H1 (cell line): ENCODE results near the gene PRDM4. TPM values are rescaled to one million over a fixed set of nuclear protein-coding genes. Genes with fewer than 3 reads are reported as not detected.

Source experiments
- CTCF ChIA-PET: fragments of 300-600 bp; sonication (Branson Sonifier 250); formaldehyde crosslinking; loops from one replicate; lab custom pipeline; 2021; ENCODE audit not compliant: partially characterized antibody; lab: Charles Lee
- POLR2A ChIA-PET: fragments of 300-600 bp; sonication (Branson Sonifier 250); formaldehyde crosslinking; loops from one replicate; lab custom pipeline; 2021; ENCODE audit warnings: inconsistent platforms; ENCODE audit not compliant: partially characterized antibody; lab: Charles Lee
- DNase-seq, 2 experiments: peaks; one replicate each; pipeline versions ENCODE4 v3.0.0 to v3.0.0-alpha.2; 2010 to 2022; ENCODE audit warnings: low spot score in 2 of 2, low read depth in 1 of 2, mixed read lengths in 1 of 2
- FAIRE-seq: peaks from 2 replicates; lab custom pipeline; 2011; peaks lifted over from hg19 to GRCh38; lab: Jason Lieb, UNC
- H2AFZ ChIP-seq: 2 replicates; pipeline ENCODE4 v1.8.1; 2012; ENCODE audit warnings: low read length, inconsistent platforms
- H2AK5ac ChIP-seq: 2 replicates; pipeline ENCODE4 v1.6.1; 2013; ENCODE audit warnings: low read depth, low read length
- H2BK120ac ChIP-seq: replicated peaks from 2 replicates; pipeline ENCODE3; 2013; ENCODE audit warnings: low read depth, low read length, inconsistent platforms
- H2BK12ac ChIP-seq: 2 replicates; pipeline ENCODE4 v1.6.1; 2013; ENCODE audit warnings: low read depth, low read length
- H2BK15ac ChIP-seq: 2 replicates; pipeline ENCODE4 v1.6.1; 2013; ENCODE audit warnings: low read length
- H2BK20ac ChIP-seq: 2 replicates; pipeline ENCODE4 v1.6.1; 2013; ENCODE audit warnings: low read length
- H2BK5ac ChIP-seq: 2 replicates; pipeline ENCODE4 v1.6.1; 2013; ENCODE audit warnings: low read depth, low read length
- H3K14ac ChIP-seq: 2 replicates; pipeline ENCODE4 v1.6.1; 2013; ENCODE audit warnings: inconsistent platforms; ENCODE audit not compliant: insufficient read length
- H3K18ac ChIP-seq: 2 replicates; pipeline ENCODE4 v1.6.1; 2013; ENCODE audit warnings: low read length; ENCODE audit errors: extremely low read depth
- H3K23ac ChIP-seq: 2 replicates; pipeline ENCODE4 v1.6.1; 2013; ENCODE audit warnings: inconsistent platforms; ENCODE audit not compliant: insufficient read length
- H3K23me2 ChIP-seq: 2 replicates; pipeline ENCODE4 v1.6.1; 2013; ENCODE audit warnings: low read depth, low read length
- H3K27ac ChIP-seq: 2 replicates; pipeline ENCODE4 v1.6.1; 2011; ENCODE audit warnings: low read depth, low read length, inconsistent platforms
- H3K27me3 ChIP-seq, 4 experiments: replicated peaks in 1 of 4; 1 replicate in 1 of 4; 2 replicates in 3 of 4; pipeline versions ENCODE4 v1.6.1 to v1.8.1; 2011 to 2013; ENCODE audit warnings: low read length in 3 of 4, mild to moderate bottlenecking in 3 of 4, inconsistent platforms in 2 of 4, mixed read lengths in 2 of 4, moderate library complexity in 1 of 4; ENCODE audit not compliant: control insufficient read depth in 3 of 4, insufficient read depth in 3 of 4; ENCODE audit errors: extremely low read depth in 1 of 4
- H3K36me3 ChIP-seq, 4 experiments: 2 replicates each; pipeline versions ENCODE4 v1.6.1 to v1.8.1; 2011 to 2013; ENCODE audit warnings: mild to moderate bottlenecking in 4 of 4, low read length in 3 of 4, moderate library complexity in 2 of 4, control low read depth in 1 of 4, inconsistent platforms in 1 of 4; ENCODE audit not compliant: insufficient read depth in 4 of 4, control insufficient read depth in 2 of 4
- H3K4ac ChIP-seq: replicated peaks from 2 replicates; pipeline ENCODE3; 2013; ENCODE audit warnings: low read length, low read depth, mixed read lengths, inconsistent platforms; ENCODE audit not compliant: insufficient read length
- H3K4me1 ChIP-seq, 4 experiments: replicated peaks in 1 of 4; 1 replicate in 1 of 4; 2 replicates in 3 of 4; pipeline versions ENCODE4 v1.6.1 to v1.8.1; 2011 to 2013; ENCODE audit warnings: low read length in 3 of 4, inconsistent platforms in 2 of 4, mixed read lengths in 1 of 4; ENCODE audit not compliant: insufficient read depth in 4 of 4, control insufficient read depth in 3 of 4
- H3K4me2 ChIP-seq, 2 experiments: 2 replicates each; pipeline versions ENCODE4 v1.6.1 to v1.8.1; 2011 to 2013; ENCODE audit warnings: low read depth in 2 of 2, low read length in 2 of 2, control low read depth in 1 of 2, inconsistent platforms in 1 of 2, mild to moderate bottlenecking in 1 of 2; ENCODE audit not compliant: insufficient read depth in 1 of 2
- H3K4me3 ChIP-seq, 4 experiments: fragments of 200-600, 300-600 bp in 1 of 4; sonication (generic), shearing (Covaris generic), sonication (Bioruptor Twin) in 1 of 4; 2 replicates each; pipeline versions ENCODE4 v1.5.1 to v1.8.1; 2011 to 2016; ENCODE audit warnings: low read length in 4 of 4, low read depth in 3 of 4, control low read depth in 2 of 4, inconsistent platforms in 2 of 4, mild to moderate bottlenecking in 2 of 4, mixed read lengths in 1 of 4, moderate library complexity in 1 of 4; ENCODE audit not compliant: insufficient read depth in 2 of 4; ENCODE audit errors: extremely low read depth in 1 of 4
- H3K56ac ChIP-seq: replicated peaks from 2 replicates; pipeline ENCODE3; 2013; ENCODE audit warnings: low read depth, mild to moderate bottlenecking, mixed read lengths, low read length, inconsistent platforms; ENCODE audit not compliant: insufficient read length
- H3K79me1 ChIP-seq: 2 replicates; pipeline ENCODE4 v1.6.1; 2013; ENCODE audit warnings: low read depth, low read length, control low read depth
- H3K79me2 ChIP-seq, 2 experiments: 2 replicates each; pipeline versions ENCODE4 v1.6.1 to v1.8.1; 2012 to 2013; ENCODE audit warnings: low read length in 2 of 2, mild to moderate bottlenecking in 2 of 2, inconsistent platforms in 1 of 2; ENCODE audit not compliant: insufficient read depth in 2 of 2, control insufficient read depth in 1 of 2
- H3K9ac ChIP-seq, 4 experiments: replicated peaks in 1 of 4; 1 replicate in 1 of 4; 2 replicates in 3 of 4; pipeline versions ENCODE4 v1.6.1 to v1.8.1; 2011 to 2013; ENCODE audit warnings: low read depth in 3 of 4, low read length in 3 of 4, control low read depth in 2 of 4, mild to moderate bottlenecking in 2 of 4, moderate library complexity in 2 of 4, inconsistent platforms in 1 of 4; ENCODE audit errors: extremely low read depth in 1 of 4
- H3K9me3 ChIP-seq, 2 experiments: 2 replicates each; pipeline versions ENCODE4 v1.6.1 to v1.8.1; 2012 to 2013; ENCODE audit warnings: mild to moderate bottlenecking in 2 of 2, moderate library complexity in 2 of 2, control low read depth in 1 of 2, inconsistent platforms in 1 of 2, low read depth in 1 of 2, low read length in 1 of 2, mixed read lengths in 1 of 2; ENCODE audit not compliant: insufficient read depth in 2 of 2
- H4K20me1 ChIP-seq, 2 experiments: replicated peaks in 1 of 2; 2 replicates each; pipeline versions ENCODE3 to v1.8.1; 2011 to 2013; ENCODE audit warnings: inconsistent platforms in 2 of 2, low read length in 2 of 2, mild to moderate bottlenecking in 1 of 2; ENCODE audit not compliant: insufficient read depth in 2 of 2, control insufficient read depth in 1 of 2
- H4K5ac ChIP-seq: 2 replicates; pipeline ENCODE4 v1.6.1; 2013; ENCODE audit warnings: low read length, low read depth, mixed read lengths, inconsistent platforms; ENCODE audit not compliant: insufficient read length
- H4K8ac ChIP-seq: 2 replicates; pipeline ENCODE4 v1.8.0; 2013; ENCODE audit warnings: mild to moderate bottlenecking, moderate library complexity, low read length, inconsistent platforms; ENCODE audit not compliant: insufficient read depth; ENCODE audit errors: extremely low read depth
- H4K91ac ChIP-seq: replicated peaks from 2 replicates; pipeline ENCODE3; 2013; ENCODE audit warnings: low read length, mixed read lengths, inconsistent platforms; ENCODE audit not compliant: insufficient read length
- CHD1 ChIP-seq: IDR thresholded peaks from 2 replicates; pipeline ENCODE4 v1.6.1; 2012; ENCODE audit warnings: low read depth, low read length, improper control_type of control experiment
- SUZ12 ChIP-seq: fragments of 200-600 bp; sonication (generic); IDR thresholded peaks from 2 replicates; pipeline ENCODE4 v1.6.1; 2012; ENCODE audit warnings: mild to moderate bottlenecking, inconsistent platforms, low read length, moderate library complexity, mixed read lengths
- WGBS, 2 experiments: shearing (Covaris generic) in 1 of 2; methylation state at CpG; one replicate each; pipeline versions ENCODE4 v1.1.6 to v1.1.7; 2013 to 2015; ENCODE audit warnings: low lambda C conversion rate in 2 of 2, mixed read lengths in 2 of 2, inconsistent platforms in 1 of 2, low coverage in 1 of 2, missing lambda C conversion rate in 1 of 2; ENCODE audit not compliant: insufficient replicate concordance in 2 of 2, insufficient coverage in 1 of 2, insufficient read length in 1 of 2; ENCODE audit errors: extremely low coverage in 1 of 2, missing lambda C conversion rate in 1 of 2; 5-methylcytosine and 5-hydroxymethylcytosine counted together
- polyA plus RNA-seq, 7 experiments: library from polyadenylated mRNA; depleted of rRNA in 3 of 7; stranded (reverse) in 5 of 7; unstranded in 2 of 7; fragments of >200 nt in 5 of 7; fragments of 200-250 nt in 2 of 7; gene quantifications; 1 replicate in 5 of 7; 2 replicates in 1 of 7; 4 replicates in 1 of 7; pipeline versions ENCODE4 v1.2.1 to v1.2.3, GENCODE V29; 2011 to 2013; ENCODE audit warnings: missing spikeins in 2 of 7, mixed read lengths in 2 of 7
- total RNA-seq: library from RNA; stranded (reverse); fragmentation: NEBNext Ultra II Directional; extraction: Animal tissue kit (Norgen Biotek cat#: 25700); gene quantifications from 2 replicates; pipeline ENCODE4 v1.2.1, GENCODE V29; 2021
- TF ChIP-seq, protein P1 (sequence below): IDR thresholded peaks from 2 replicates; pipeline ENCODE4 v1.6.1; 2012; ENCODE audit warnings: inconsistent platforms

The PRDM4 gene
- total and polyA plus RNA-seq, 2 of the 8 experiments (the other 6 are each of a cell fraction or from before 2014, with no cell fraction given) = 10.1 to 17.5 TPM

DNA sequence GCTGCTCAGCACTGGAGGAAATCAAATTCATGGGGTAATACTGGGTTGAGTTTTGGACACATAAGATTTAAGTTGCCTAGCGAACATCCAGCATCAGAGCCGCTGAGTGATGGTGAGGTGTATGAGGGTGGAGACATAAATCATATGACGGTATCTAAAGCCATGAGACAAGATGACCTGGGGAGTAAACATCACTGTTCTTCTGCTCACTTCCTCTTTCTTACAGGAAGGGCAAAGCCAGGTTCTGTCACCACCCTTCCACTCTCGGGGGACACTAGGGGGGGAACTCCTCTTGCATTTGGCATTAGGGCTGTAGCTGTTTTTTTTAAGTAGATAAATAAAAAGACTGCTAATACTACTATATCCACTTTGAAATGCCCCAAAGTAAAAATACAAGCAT, 24.0 kb downstream of the PRDM4 start:
- FAIRE-seq (no peak), DNase-seq (no peak)
- Histone ChIP-seq H4K8ac (no peak overlapping the region), H2BK120ac (no peak overlapping the region), H3K79me1 (no peaks in the 10 kb centered on the region), H3K56ac (no peak overlapping the region), H4K20me1 (peaks cover 3 to 5% of the 10 kb centered on the region in 2 experiments), H3K79me2 (no peaks in the 10 kb centered on the region), H3K9me3 (no peaks in the 10 kb centered on the region), H3K23ac (no peak overlapping the region), H3K27ac (no peak overlapping the region), H2BK12ac (no peak overlapping the region), H2BK5ac (no peak overlapping the region), H3K4ac (no peak overlapping the region), H2BK15ac (no peak overlapping the region), H3K36me3 (peaks cover 13 to 67% (median 53%) of the 10 kb centered on the region in 4 experiments), H3K4me1 (no peaks in the 10 kb centered on the region), H3K27me3 (no peaks in the 10 kb centered on the region), H3K4me2 (no peak overlapping the region), H4K91ac (no peak overlapping the region), H2BK20ac (no peak overlapping the region), H3K18ac (no peak overlapping the region), H4K5ac (no peak overlapping the region), H3K23me2 (no peaks in the 10 kb centered on the region), H3K14ac (no peak overlapping the region), H2AK5ac (no peak overlapping the region), H3K4me3 (no peak overlapping the region), H2AFZ (no peak overlapping the region), H3K9ac (no peak overlapping the region)
- 93% methylated on average over 4 of the region's 4 CpGs; no CpG with 5 or more reads in 1 of the 2 experiments for WGBS, 2 experiments
- POLR2A ChIA-PET = interaction anchor here (0.6 to 1.3 kb wide), 2 partner anchors 12 to 33 kb away, joined by 3 to 4 read pairs; no protein-coding TSS in a partner anchor
- CTCF ChIA-PET = interaction anchor here (1.1 to 1.2 kb wide), 2 partner anchors 148 to 176 kb away, joined by 3 to 4 read pairs; no protein-coding TSS in a partner anchor
- TF ChIP-seq, protein P1, sequence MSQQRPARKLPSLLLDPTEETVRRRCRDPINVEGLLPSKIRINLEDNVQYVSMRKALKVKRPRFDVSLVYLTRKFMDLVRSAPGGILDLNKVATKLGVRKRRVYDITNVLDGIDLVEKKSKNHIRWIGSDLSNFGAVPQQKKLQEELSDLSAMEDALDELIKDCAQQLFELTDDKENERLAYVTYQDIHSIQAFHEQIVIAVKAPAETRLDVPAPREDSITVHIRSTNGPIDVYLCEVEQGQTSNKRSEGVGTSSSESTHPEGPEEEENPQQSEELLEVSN = no peak
- TF ChIP-seq CHD1 (no peak), SUZ12 (no peak)
